ENCODE data around the gene PPP1CA.

PPP1CA gene

GRCh38 chr11:67417425-67417824 lies 15.8 kb upstream of the PPP1CA start:
- H3K27ac ChIP-seq (ENCODE audit: low read depth, low read length): no peak overlapping the region
- H3K9ac ChIP-seq (ENCODE audit: low read length): no peak overlapping the region
- peaks cover 2% of the 10 kb centered on the region for H3K79me1 ChIP-seq (ENCODE audit: low read length)
- H3K4me2 ChIP-seq (ENCODE audit: low read length): no peak overlapping the region
- no peak overlapping the region for H3K18ac ChIP-seq (ENCODE audit: low read length)
- peaks cover 9 to 10% of the 10 kb centered on the region in 2 experiments for H3K4me1 ChIP-seq (ENCODE audit: control insufficient read depth in 1 of 2, insufficient read depth in 2 of 2, low read length in 2 of 2)
- H3K79me2 ChIP-seq (ENCODE audit: control insufficient read depth, insufficient read depth, low read length, poor library complexity): peaks cover 2% of the 10 kb centered on the region
- no peak overlapping the region for H4K12ac ChIP-seq (ENCODE audit: low read depth, low read length)
- H4K8ac ChIP-seq (ENCODE audit: low read depth, low read length): no peak overlapping the region
- no peak overlapping the region for H3K4me3 ChIP-seq (ENCODE audit: low read depth, low read length)
- no CpG with 5 or more reads among the region's 12 CpGs for WGBS (ENCODE audit: extremely low coverage, insufficient coverage, insufficient read length)
- peaks cover 5% of the 10 kb centered on the region for H3K27me3 ChIP-seq (ENCODE audit: insufficient read depth, low read length)
- no peak overlapping the region for H4K91ac ChIP-seq (ENCODE audit: low read depth, low read length)
- H3K4ac ChIP-seq (ENCODE audit: low read depth, low read length): no peak overlapping the region
- H2BK120ac ChIP-seq (ENCODE audit: insufficient read depth, low read length, poor library complexity): no peak overlapping the region
- H2AK5ac ChIP-seq (ENCODE audit: low read length): no peak overlapping the region
- no peak overlapping the region for H2AFZ ChIP-seq (ENCODE audit: insufficient read depth, low read length, poor library complexity)
- DNase-seq: no peak
- no peak overlapping the region for H3K14ac ChIP-seq (ENCODE audit: low read length)
- H3K23ac ChIP-seq (ENCODE audit: low read length): no peak overlapping the region
- H2BK5ac ChIP-seq (ENCODE audit: low read depth, low read length, poor library complexity): no peak overlapping the region
- H3K9me3 ChIP-seq (ENCODE audit: insufficient read depth, low read depth, low read length): no peaks in the 10 kb centered on the region
- H3K36me3 ChIP-seq (ENCODE audit: control insufficient read depth in 1 of 2, insufficient read depth in 2 of 2, low read length in 2 of 2): no peaks in the 10 kb centered on the region
- H2BK12ac ChIP-seq (ENCODE audit: low read length): no peak overlapping the region

GRCh38 chr11:67416416-67417335 lies 15.0 kb upstream of the PPP1CA start:
- H3K14ac ChIP-seq (ENCODE audit: low read length): no peak overlapping the region

GRCh38 chr11:67415501-67416304 lies 14.0 kb upstream of the PPP1CA start, which contains the start of gene CARNS1:
CARNS1 (plus strand) TSS chr11:67415678; CDS start chr11:67416200, 522 bp downstream.
- Histone ChIP-seq H3K79me2 (ENCODE audit: control insufficient read depth, insufficient read depth, low read length, poor library complexity) (peaks cover 2% of the 10 kb centered on the region), H4K8ac (ENCODE audit: low read depth, low read length) (no peak within 1 kb of the TSS), H3K4me2 (ENCODE audit: low read length) (peak within 1 kb of the TSS; percentile 27), H3K36me3 (ENCODE audit: control insufficient read depth in 1 of 2, insufficient read depth in 2 of 2, low read length in 2 of 2) (no peaks in the 10 kb centered on the region), H3K18ac (ENCODE audit: low read length) (no peak within 1 kb of the TSS), H3K27me3 (ENCODE audit: insufficient read depth, low read length) (peaks cover 5% of the 10 kb centered on the region), H3K4ac (ENCODE audit: low read depth, low read length) (no peak within 1 kb of the TSS), H3K79me1 (ENCODE audit: low read length) (no peaks in the 10 kb centered on the region), H3K9me3 (ENCODE audit: insufficient read depth, low read depth, low read length) (no peaks in the 10 kb centered on the region), H2BK120ac (ENCODE audit: insufficient read depth, low read length, poor library complexity) (no peak within 1 kb of the TSS), H3K9ac (ENCODE audit: low read length) (no peak within 1 kb of the TSS), H3K4me1 (ENCODE audit: control insufficient read depth in 1 of 2, insufficient read depth in 2 of 2, low read length in 2 of 2) (peaks cover 6 to 10% of the 10 kb centered on the region in 2 experiments), H4K12ac (ENCODE audit: low read depth, low read length) (no peak within 1 kb of the TSS), H3K23ac (ENCODE audit: low read length) (no peak within 1 kb of the TSS), H2AFZ (ENCODE audit: insufficient read depth, low read length, poor library complexity) (no peak within 1 kb of the TSS), H2BK5ac (ENCODE audit: low read depth, low read length, poor library complexity) (no peak within 1 kb of the TSS), H4K91ac (ENCODE audit: low read depth, low read length) (no peak within 1 kb of the TSS), H3K27ac (ENCODE audit: low read depth, low read length) (no peak within 1 kb of the TSS), H2AK5ac (ENCODE audit: low read length) (no peak within 1 kb of the TSS), H3K14ac (ENCODE audit: low read length) (no peak within 1 kb of the TSS), H3K4me3 (ENCODE audit: low read depth, low read length) (no peak within 1 kb of the TSS), H2BK12ac (ENCODE audit: low read length) (no peak within 1 kb of the TSS)
- no CpG with 5 or more reads among the region's 67 CpGs for WGBS (ENCODE audit: extremely low coverage, insufficient coverage, insufficient read length)
- no peak for DNase-seq

More at GRCh38 chr11:67416416-67417335, 15.0 kb upstream of the PPP1CA start:
- Histone ChIP-seq H2AFZ (ENCODE audit: insufficient read depth, low read length, poor library complexity) (no peak overlapping the region), H2BK120ac (ENCODE audit: insufficient read depth, low read length, poor library complexity) (no peak overlapping the region), H3K23ac (ENCODE audit: low read length) (no peak overlapping the region), H3K4me3 (ENCODE audit: low read depth, low read length) (no peak overlapping the region), H3K4ac (ENCODE audit: low read depth, low read length) (no peak overlapping the region), H3K4me1 (ENCODE audit: control insufficient read depth in 1 of 2, insufficient read depth in 2 of 2, low read length in 2 of 2) (peaks cover 9 to 10% of the 10 kb centered on the region in 2 experiments), H4K91ac (ENCODE audit: low read depth, low read length) (no peak overlapping the region), H3K27me3 (ENCODE audit: insufficient read depth, low read length) (peaks cover 5% of the 10 kb centered on the region), H2AK5ac (ENCODE audit: low read length) (no peak overlapping the region), H3K79me2 (ENCODE audit: control insufficient read depth, insufficient read depth, low read length, poor library complexity) (peaks cover 2% of the 10 kb centered on the region), H2BK12ac (ENCODE audit: low read length) (no peak overlapping the region), H3K27ac (ENCODE audit: low read depth, low read length) (no peak overlapping the region), H3K4me2 (ENCODE audit: low read length) (no peak overlapping the region), H2BK5ac (ENCODE audit: low read depth, low read length, poor library complexity) (no peak overlapping the region), H3K18ac (ENCODE audit: low read length) (no peak overlapping the region), H3K79me1 (ENCODE audit: low read length) (peaks cover 2% of the 10 kb centered on the region), H3K9me3 (ENCODE audit: insufficient read depth, low read depth, low read length) (no peaks in the 10 kb centered on the region), H4K8ac (ENCODE audit: low read depth, low read length) (no peak overlapping the region), H4K12ac (ENCODE audit: low read depth, low read length) (no peak overlapping the region), H3K36me3 (ENCODE audit: control insufficient read depth in 1 of 2, insufficient read depth in 2 of 2, low read length in 2 of 2) (no peaks in the 10 kb centered on the region), H3K9ac (ENCODE audit: low read length) (no peak overlapping the region)
- DNase-seq: no peak
- WGBS (ENCODE audit: extremely low coverage, insufficient coverage, insufficient read length): no CpG with 5 or more reads among the region's 21 CpGs

GRCh38 chr11:67413266-67413849 lies 11.7 kb upstream of the PPP1CA start:
- Histone ChIP-seq H3K4ac (ENCODE audit: low read depth, low read length) (no peak overlapping the region), H3K9me3 (ENCODE audit: insufficient read depth, low read depth, low read length) (no peaks in the 10 kb centered on the region), H3K23ac (ENCODE audit: low read length) (peak overlapping the region; percentile 14), H2AFZ (ENCODE audit: insufficient read depth, low read length, poor library complexity) (no peak overlapping the region), H2AK5ac (ENCODE audit: low read length) (no peak overlapping the region), H3K36me3 (ENCODE audit: control insufficient read depth in 1 of 2, insufficient read depth in 2 of 2, low read length in 2 of 2) (no peaks in the 10 kb centered on the region), H3K9ac (ENCODE audit: low read length) (no peak overlapping the region), H3K4me2 (ENCODE audit: low read length) (no peak overlapping the region), H3K27me3 (ENCODE audit: insufficient read depth, low read length) (peaks cover 5% of the 10 kb centered on the region), H2BK12ac (ENCODE audit: low read length) (no peak overlapping the region), H3K4me1 (ENCODE audit: control insufficient read depth in 1 of 2, insufficient read depth in 2 of 2, low read length in 2 of 2) (peaks cover 0 to 4% of the 10 kb centered on the region in 2 experiments), H3K4me3 (ENCODE audit: low read depth, low read length) (peak overlapping the region; percentile 1), H2BK5ac (ENCODE audit: low read depth, low read length, poor library complexity) (no peak overlapping the region), H3K79me1 (ENCODE audit: low read length) (no peaks in the 10 kb centered on the region), H3K18ac (ENCODE audit: low read length) (no peak overlapping the region), H3K14ac (ENCODE audit: low read length) (no peak overlapping the region), H3K79me2 (ENCODE audit: control insufficient read depth, insufficient read depth, low read length, poor library complexity) (no peaks in the 10 kb centered on the region), H2BK120ac (ENCODE audit: insufficient read depth, low read length, poor library complexity) (no peak overlapping the region), H4K12ac (ENCODE audit: low read depth, low read length) (no peak overlapping the region), H4K8ac (ENCODE audit: low read depth, low read length) (no peak overlapping the region), H4K91ac (ENCODE audit: low read depth, low read length) (no peak overlapping the region), H3K27ac (ENCODE audit: low read depth, low read length) (no peak overlapping the region)
- DNase-seq: no peak
- no CpG with 5 or more reads among the region's 2 CpGs for WGBS (ENCODE audit: extremely low coverage, insufficient coverage, insufficient read length)
